SK-N-SH treated with all-trans-retinoic acid at 6 μM for 48 hours (cell line): ENCODE data around the gene ANKRD42.

ENCODE experiments used
- ATAC-seq: fragments of 200-7000 bp; cut with Tn5 transposase; 3 replicates; pipeline ENCODE4 v1.9.1; 2020; ENCODE audit warnings: mild to moderate bottlenecking, moderate library complexity
- ARNTL ChIP-seq: fragments of 450-650 bp; formaldehyde crosslinking; IDR thresholded peaks from 2 replicates; pipeline ENCODE4 v1.5.0; 2020; ENCODE audit warnings: low read depth, mild to moderate bottlenecking, moderate library complexity, borderline replicate concordance
- BACH2 ChIP-seq: fragments of 250-450 bp; sonication (Bioruptor Pico); IDR thresholded peaks from 2 replicates; pipeline ENCODE4 v1.9.0; 2021; ENCODE audit warnings: mild to moderate bottlenecking, borderline replicate concordance
- CREB5 ChIP-seq: fragments of 250-450 bp; sonication (Bioruptor Pico); IDR thresholded peaks from 2 replicates; pipeline ENCODE4 v1.5.1; 2020; ENCODE audit warnings: low read depth, mild to moderate bottlenecking, moderate library complexity
- CSDC2 ChIP-seq: fragments of 250-450 bp; sonication (Bioruptor Pico); IDR thresholded peaks from 2 replicates; pipeline ENCODE4 v1.5.0; 2020; ENCODE audit warnings: mild to moderate bottlenecking, moderate library complexity
- CSRNP3 ChIP-seq: fragments of 250-450 bp; sonication (Bioruptor Pico); IDR thresholded peaks from 2 replicates; pipeline ENCODE4 v1.5.1; 2021; ENCODE audit warnings: mild to moderate bottlenecking, moderate library complexity
- ESRRG ChIP-seq: fragments of 250-450 bp; sonication (Bioruptor Pico); IDR thresholded peaks from 2 replicates; pipeline ENCODE4 v1.6.1; 2021; ENCODE audit warnings: mild to moderate bottlenecking
- GLIS3 ChIP-seq: fragments of 250-450 bp; sonication (Bioruptor Pico); IDR thresholded peaks from 2 replicates; pipeline ENCODE4 v1.5.0; 2020; ENCODE audit warnings: mild to moderate bottlenecking, moderate library complexity
- ISL1 ChIP-seq: fragments of 250-450 bp; sonication (Bioruptor Pico); IDR thresholded peaks from 2 replicates; pipeline ENCODE4 v2.1.2; 2022; ENCODE audit warnings: mild to moderate bottlenecking, moderate library complexity
- OSR1 ChIP-seq: fragments of 250-450 bp; sonication (Bioruptor Pico); IDR thresholded peaks from 2 replicates; pipeline ENCODE4 v1.8.0; 2022; ENCODE audit warnings: moderate library complexity, mild to moderate bottlenecking, inconsistent platforms
- PATZ1 ChIP-seq: fragments of 250-450 bp; sonication (Bioruptor Pico); IDR thresholded peaks from 2 replicates; pipeline ENCODE4 v1.8.0; 2020; ENCODE audit warnings: mild to moderate bottlenecking, moderate library complexity, borderline replicate concordance
- PPARA ChIP-seq: fragments of 250-450 bp; sonication (Bioruptor Pico); IDR thresholded peaks from 2 replicates; pipeline ENCODE4 v1.5.0; 2020; ENCODE audit warnings: mild to moderate bottlenecking, borderline replicate concordance
- RARB ChIP-seq: fragments of 250-450 bp; sonication (Bioruptor Pico); IDR thresholded peaks from 2 replicates; pipeline ENCODE4 v1.8.0; 2021; ENCODE audit warnings: mild to moderate bottlenecking, moderate library complexity
- SNAI2 ChIP-seq: fragments of 250-450 bp; sonication (Bioruptor Pico); IDR thresholded peaks from 2 replicates; pipeline ENCODE4 v1.5.0; 2020; ENCODE audit warnings: mild to moderate bottlenecking, moderate library complexity
- TCF4 ChIP-seq: fragments of 250-450 bp; sonication (Bioruptor Pico); IDR thresholded peaks from 2 replicates; pipeline ENCODE4 v1.8.0; 2021; ENCODE audit warnings: mild to moderate bottlenecking, moderate library complexity, borderline replicate concordance
- TOX ChIP-seq: fragments of 250-450 bp; sonication (Bioruptor Pico); IDR thresholded peaks from 2 replicates; pipeline ENCODE4 v1.8.0; 2021; ENCODE audit warnings: mild to moderate bottlenecking, moderate library complexity, borderline replicate concordance
- TSHZ2 ChIP-seq: fragments of 250-450 bp; sonication (Bioruptor Pico); IDR thresholded peaks from 2 replicates; pipeline ENCODE4 v1.5.0; 2020; ENCODE audit warnings: mild to moderate bottlenecking, moderate library complexity
- ZC3H10 ChIP-seq: fragments of 250-450 bp; sonication (Bioruptor Pico); IDR thresholded peaks from 2 replicates; pipeline ENCODE4 v1.5.1; 2021; ENCODE audit warnings: mild to moderate bottlenecking, moderate library complexity
- ZFP3 ChIP-seq: fragments of 250-450 bp; sonication (Bioruptor Pico); IDR thresholded peaks from 2 replicates; pipeline ENCODE4 v1.5.0; 2020; ENCODE audit warnings: mild to moderate bottlenecking, moderate library complexity
- ZFP30 ChIP-seq: fragments of 450-650 bp; formaldehyde crosslinking; IDR thresholded peaks from 2 replicates; pipeline ENCODE4 v1.5.0; 2022; ENCODE audit warnings: mild to moderate bottlenecking, moderate library complexity
- ZNF565 ChIP-seq: fragments of 450-650 bp; formaldehyde crosslinking; conservative IDR thresholded peaks from 2 replicates; pipeline ENCODE4 v1.5.0; 2020; ENCODE audit warnings: low read depth, mild to moderate bottlenecking, moderate library complexity
- ZNF70 ChIP-seq: fragments of 450-650 bp; formaldehyde crosslinking; IDR thresholded peaks from 2 replicates; pipeline ENCODE4 v1.5.0; 2020; ENCODE audit warnings: mild to moderate bottlenecking, moderate library complexity
- ZNF8 ChIP-seq: fragments of 450-650 bp; formaldehyde crosslinking; IDR thresholded peaks from 2 replicates; pipeline ENCODE4 v1.5.0; 2020; ENCODE audit warnings: mild to moderate bottlenecking, moderate library complexity

ANKRD42 gene

GRCh38 chr11:83256602-83257340, 63.3 kb downstream of the ANKRD42 start:
- no peak for ATAC-seq
- no peak for TF ChIP-seq ESRRG
- no peak for TF ChIP-seq RARB (CRISPR knock-in tag)
- TF ChIP-seq PATZ1 = no peak
- no peak for TF ChIP-seq SNAI2
- no peak for TF ChIP-seq ZNF8 (CRISPR knock-in tag)
- TF ChIP-seq CSRNP3 (CRISPR knock-in tag) = no peak
- no peak for TF ChIP-seq TOX
- TF ChIP-seq ZC3H10 (CRISPR knock-in tag) = no peak

GRCh38 chr11:83257761-83258168, 64.3 kb downstream of the ANKRD42 start:
- peak; percentile 67 for ATAC-seq
- TF ChIP-seq CSDC2 (CRISPR knock-in tag) = no peak
- TF ChIP-seq PPARA (CRISPR knock-in tag) = no peak
- TF ChIP-seq CREB5 = no peak
- no peak for TF ChIP-seq ZNF8 (CRISPR knock-in tag)
- TF ChIP-seq RARB (CRISPR knock-in tag) = no peak
- no peak for TF ChIP-seq TSHZ2 (CRISPR knock-in tag)
- no peak for TF ChIP-seq SNAI2
- TF ChIP-seq TCF4 = no peak
- no peak for TF ChIP-seq ZC3H10 (CRISPR knock-in tag)
- TF ChIP-seq GLIS3 = no peak
- TF ChIP-seq ESRRG = no peak
- TF ChIP-seq OSR1 = no peak
- no peak for TF ChIP-seq ZFP30 (CRISPR knock-in tag)
- no peak for TF ChIP-seq ZNF70
- TF ChIP-seq TOX = no peak
- no peak for TF ChIP-seq PATZ1

GRCh38 chr11:83259559-83259958, 66.0 kb downstream of the ANKRD42 start:
- no peak for ATAC-seq
- no peak for TF ChIP-seq BACH2 (CRISPR knock-in tag)
- no peak for TF ChIP-seq ZNF565
- no peak for TF ChIP-seq ZFP30 (CRISPR knock-in tag)
- no peak for TF ChIP-seq ISL1 (CRISPR knock-in tag)
- TF ChIP-seq TSHZ2 (CRISPR knock-in tag) = no peak
- no peak for TF ChIP-seq CSDC2 (CRISPR knock-in tag)
- TF ChIP-seq ZNF70 = no peak
- TF ChIP-seq SNAI2 = no peak
- no peak for TF ChIP-seq ZFP3 (CRISPR knock-in tag)
- TF ChIP-seq ARNTL = no peak
- no peak for TF ChIP-seq ESRRG
- TF ChIP-seq PATZ1 = no peak
